HG03457 (cell line): ENCODE results near the gene ELFN1.
"Not testable (repeated sequence)": the region's sequence is repeated elsewhere in the genome, so short reads cannot be mapped to it uniquely, and the experiment has no call there.

Experiments
- ATAC-seq: cut with Tn5 transposase; IDR thresholded peaks from one replicate; pipeline ENCODE4 v1.9.1; 2021; ENCODE audit warnings: moderate number of reproducible peaks; ENCODE audit not compliant: unreplicated experiment

Gene ELFN1

DNA sequence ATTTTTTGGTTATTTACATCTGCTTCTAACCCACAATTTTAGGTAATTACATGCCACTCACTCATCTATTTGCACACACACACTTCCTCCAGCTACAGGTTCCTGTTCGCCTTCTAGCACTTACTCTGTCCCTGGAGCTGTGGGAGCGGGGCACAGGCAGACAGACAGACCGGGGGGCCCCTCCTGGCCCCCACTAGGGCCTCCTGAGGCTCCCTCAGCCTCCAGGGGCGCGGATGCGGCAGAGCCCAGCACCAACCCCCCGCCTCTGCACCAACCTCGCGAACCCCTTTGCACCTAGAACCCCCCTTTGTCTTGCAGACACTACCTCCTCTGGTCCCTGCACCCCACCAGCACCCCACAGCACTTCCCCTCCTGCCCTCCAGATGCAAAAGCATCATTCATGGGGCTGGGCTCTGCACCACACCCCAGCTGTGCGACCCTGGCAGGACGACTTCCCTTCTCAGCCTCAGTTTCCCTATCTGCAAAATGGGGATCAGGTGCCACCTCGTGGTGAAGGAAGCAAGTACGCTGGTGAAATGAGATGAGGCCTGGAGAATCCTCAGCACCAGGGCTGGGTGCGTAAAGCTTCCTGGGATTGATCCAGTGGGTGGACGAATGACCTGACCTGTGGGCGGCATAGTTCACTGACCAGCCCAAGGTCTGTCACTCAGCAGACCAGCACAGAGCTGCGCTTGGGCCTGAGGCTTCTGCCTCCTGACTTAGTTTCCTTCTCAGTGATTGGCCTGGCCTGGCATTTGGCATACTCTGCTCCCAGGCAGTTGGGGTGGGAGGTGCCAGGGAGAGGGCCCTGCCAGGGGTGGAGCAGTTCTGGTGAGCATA, 37.9 kb downstream of the ELFN1 start:
- ATAC-seq, result no peak

GRCh38 chr7:1708596-1709251, 38.6 kb downstream of the ELFN1 start:
- no peak for ATAC-seq

- no peak for ATAC-seq
These were observed 39.2 kb downstream of the ELFN1 start for GRCh38 chr7:1709281-1709680.

- ATAC-seq, result no peak
These were observed 39.8 kb downstream of the ELFN1 start for GRCh38 chr7:1709900-1710299.

DNA sequence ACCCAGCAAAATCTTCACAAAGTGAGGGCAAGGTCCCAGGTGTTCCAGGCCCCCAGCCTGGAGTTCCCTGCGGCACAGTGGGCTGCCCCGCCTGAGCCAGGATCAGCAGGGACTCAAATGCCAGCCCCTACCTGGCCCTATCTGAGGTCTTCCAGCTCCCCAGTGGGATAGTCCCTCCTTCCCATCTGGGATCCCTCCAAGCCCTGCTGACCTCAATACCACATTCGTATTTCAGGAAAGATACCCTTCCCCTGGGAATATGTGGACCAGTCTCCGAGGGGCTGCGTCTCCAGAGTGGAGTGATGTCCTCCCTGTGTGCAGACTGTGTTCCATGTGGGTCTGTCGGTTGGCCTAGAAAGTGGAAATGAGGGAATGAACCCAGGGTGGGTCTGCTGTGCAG, 40.9 kb downstream of the ELFN1 start:
- no peak for ATAC-seq

- no peak for ATAC-seq
These were observed 42.9 kb downstream of the ELFN1 start for GRCh38 chr7:1712907-1713501.

DNA sequence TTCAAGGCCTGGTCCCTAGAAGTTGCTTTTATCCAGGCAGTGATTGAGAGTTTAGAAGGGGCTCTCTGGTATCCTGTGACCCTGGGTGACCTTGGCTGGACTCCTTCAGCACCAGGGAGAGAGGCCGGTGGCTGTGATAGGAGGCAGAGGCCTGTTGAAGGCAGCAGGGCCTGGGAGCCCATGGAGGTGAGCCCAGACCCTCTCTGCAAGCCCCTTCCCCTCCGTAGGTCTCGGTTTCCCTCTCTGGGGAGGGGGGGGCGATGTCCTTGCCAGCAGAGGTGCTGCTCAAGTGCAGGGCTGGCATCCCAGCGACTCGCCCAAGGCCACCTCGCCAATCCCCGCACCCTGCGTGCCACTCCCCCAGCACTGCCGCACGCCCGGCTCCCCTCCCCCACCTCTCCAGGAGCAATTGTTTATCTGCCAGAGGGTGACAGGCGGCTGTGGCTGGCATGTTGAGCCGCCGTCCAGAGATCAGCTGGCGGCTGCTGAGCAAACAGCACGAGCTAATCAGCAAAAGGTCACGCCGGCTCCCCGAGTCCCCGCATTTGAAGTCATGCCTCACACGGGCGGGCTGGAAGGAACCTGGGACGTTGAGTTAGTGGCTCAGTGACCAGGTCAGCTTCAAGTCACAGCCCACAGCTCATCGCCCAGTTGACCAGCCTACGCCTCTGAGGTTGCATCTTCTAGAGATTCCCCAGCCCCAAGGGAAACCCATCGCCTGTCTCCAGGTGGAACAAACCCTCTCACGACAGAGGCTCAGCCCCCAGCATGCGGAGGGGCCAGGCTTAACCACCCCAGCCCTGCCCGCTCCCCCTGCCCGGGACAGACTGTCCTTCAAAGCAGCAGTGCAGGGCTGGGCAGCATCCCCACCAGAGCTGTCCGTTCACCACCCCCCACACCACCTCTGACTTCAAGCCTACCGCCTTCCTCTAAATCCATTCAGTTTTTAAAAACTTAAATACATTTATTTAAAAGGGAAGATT, 43.7 kb downstream of the ELFN1 start:
- ATAC-seq, result no peak

GRCh38 chr7:1714583-1715330, 44.7 kb downstream of the ELFN1 start:
- ATAC-seq, result no peak

DNA sequence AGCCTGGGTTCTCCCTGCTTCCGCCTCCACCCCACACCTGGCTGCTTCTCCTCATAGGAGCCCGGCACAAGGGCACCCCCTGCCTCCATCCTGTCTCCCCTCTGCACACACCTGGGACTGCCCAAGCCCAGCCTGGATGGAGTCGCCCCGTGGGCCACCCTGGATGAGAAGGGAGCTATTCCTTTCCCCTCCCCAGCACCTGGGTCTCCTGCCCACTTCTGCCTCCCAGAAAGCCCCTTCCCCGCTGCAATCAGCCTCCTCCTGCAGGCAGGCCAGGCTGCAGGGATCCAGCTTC, 45.2 kb downstream of the ELFN1 start:
- ATAC-seq, result no peak

DNA sequence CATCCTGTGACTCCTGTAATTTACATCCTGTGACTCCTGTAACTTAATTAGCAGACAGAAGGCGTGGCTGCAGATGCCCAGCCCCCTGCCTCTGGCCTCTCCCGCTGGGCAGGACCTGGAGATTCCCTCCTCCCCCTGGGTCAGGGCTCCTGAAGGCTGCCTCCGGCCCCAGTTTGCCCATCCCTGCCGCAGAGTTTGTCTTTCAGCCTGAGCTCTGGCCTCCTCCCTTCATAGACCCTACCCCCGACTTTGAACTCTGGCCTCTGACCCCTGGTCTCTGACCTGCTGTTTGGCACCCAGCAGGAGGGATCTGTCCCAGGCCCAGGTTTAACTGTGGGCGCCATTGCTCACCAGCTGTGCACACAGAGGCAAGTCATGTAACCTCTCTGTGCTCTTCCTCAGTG, 45.6 kb downstream of the ELFN1 start:
- no peak for ATAC-seq

GRCh38 chr7:1716263-1717094, 46.4 kb downstream of the ELFN1 start:
- no peak for ATAC-seq

DNA sequence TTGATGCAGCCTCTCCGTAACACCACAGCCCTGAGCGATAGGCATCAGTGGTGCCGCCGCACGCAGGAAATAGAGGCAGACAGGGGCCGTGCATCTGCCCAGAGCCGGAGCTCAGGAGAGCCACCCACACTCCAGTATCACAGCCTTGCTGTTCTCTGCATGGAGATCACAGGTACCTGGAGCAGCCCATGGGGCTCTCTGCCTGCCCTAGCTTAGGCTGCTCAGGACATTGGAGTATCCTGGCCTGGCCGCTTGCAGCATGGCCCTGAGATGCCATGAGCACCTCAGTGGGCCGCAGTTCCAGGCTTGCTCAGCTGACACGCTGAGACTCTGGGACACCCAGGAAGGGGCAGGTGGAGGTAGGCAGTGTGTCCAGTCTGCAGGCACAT, 47.0 kb downstream of the ELFN1 start:
- ATAC-seq, result no peak

GRCh38 chr7:1717903-1718676, 48.0 kb downstream of the ELFN1 start:
- no peak for ATAC-seq

DNA sequence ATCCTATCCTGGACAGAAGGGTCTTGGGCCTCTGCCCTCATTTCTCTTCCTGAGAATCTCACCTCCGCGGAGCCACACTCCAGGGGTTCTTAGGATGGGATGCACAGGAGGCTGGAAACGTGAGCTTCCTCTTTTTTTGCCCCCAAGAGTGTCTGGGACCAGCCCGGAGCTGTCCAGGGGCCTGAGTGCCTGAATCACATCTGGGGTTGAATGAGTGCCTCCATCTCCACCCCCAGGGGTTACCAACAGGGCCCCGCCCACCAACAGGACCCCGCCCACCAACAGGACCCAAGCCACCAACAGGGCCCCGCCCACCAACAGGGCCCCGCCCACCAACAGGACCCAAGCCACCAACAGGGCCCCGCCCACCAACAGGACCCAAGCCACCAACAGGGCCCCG, 48.8 kb downstream of the ELFN1 start:
- ATAC-seq, result not testable (repeated sequence)

DNA sequence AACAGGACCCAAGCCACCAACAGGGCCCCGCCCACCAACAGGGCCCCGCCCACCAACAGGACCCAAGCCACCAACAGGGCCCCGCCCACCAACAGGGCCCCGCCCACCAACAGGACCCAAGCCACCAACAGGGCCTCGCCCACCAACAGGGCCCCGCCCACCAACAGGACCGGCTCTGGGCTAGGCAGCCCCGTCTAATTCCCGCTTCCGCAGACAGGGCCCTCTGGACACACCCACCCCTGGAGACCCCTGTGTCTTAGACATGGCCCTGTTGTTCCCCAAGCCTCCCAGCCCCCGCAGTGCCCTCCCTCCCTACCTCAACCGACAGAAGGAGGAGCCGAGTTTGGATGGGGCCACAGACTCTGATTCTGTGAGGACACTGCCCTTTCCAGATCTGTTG, 49.2 kb downstream of the ELFN1 start:
- ATAC-seq, result not testable (repeated sequence)

GRCh38 chr7:1719913-1720312, 49.8 kb downstream of the ELFN1 start:
- ATAC-seq, result no peak

- ATAC-seq, result no peak
These were observed 50.2 kb downstream of the ELFN1 start for GRCh38 chr7:1720326-1720725.

DNA sequence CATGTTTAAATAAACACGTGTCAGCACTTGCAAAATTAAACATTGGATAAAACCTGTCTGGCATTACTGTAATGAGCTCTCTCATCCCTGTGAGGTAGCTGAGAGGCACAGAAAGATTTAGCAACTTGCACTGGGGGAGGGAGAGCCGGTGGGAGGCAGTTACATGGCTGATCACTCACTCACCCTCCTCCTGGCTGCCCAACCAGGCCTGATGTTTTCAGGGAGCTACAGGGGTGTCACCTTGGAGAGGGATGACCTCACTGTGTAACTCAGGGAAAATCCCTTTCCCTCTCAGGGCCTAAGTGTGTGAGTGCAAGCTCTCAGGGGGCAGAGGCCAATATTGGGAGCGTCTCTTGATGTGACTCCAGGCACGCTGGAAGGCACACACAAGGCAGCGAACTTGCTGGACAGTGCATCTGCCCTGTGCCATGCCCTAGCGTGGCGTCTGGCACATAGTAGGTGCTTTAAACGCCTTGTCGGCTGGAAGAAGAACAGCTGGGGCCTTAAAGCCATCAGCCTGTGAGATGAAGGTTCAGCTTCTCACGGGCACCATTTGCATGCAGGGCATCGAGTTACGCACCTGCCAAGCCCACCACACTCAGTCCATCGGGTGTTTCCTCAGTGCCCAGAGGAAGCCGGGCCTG, 51.1 kb downstream of the ELFN1 start:
- ATAC-seq, result no peak
